Activated CD4-positive, alpha-beta T cell treated with anti-CD3 and anti-CD28 coated beads for 36 hours (primary cell): Measurements from ENCODE around the gene SNAI3. TPM values are rescaled to one million over a fixed set of nuclear protein-coding genes. Genes with fewer than 3 reads are reported as not detected.

Source experiments
- ATAC-seq: fragments of 200-7000 bp; cut with Tn5 transposase; one replicate; pipeline ENCODE4 v1.10.0; 2021; ENCODE audit warnings: mild to moderate bottlenecking, moderate library complexity
- CTCF ChIA-PET: fragments of 350-600 bp; sonication (Branson Sonifier 250); formaldehyde crosslinking; loops from one replicate; lab custom pipeline; 2021; ENCODE audit warnings: antibody characterized with exemption; lab: Charles Lee
- POLR2A ChIA-PET: fragments of 350-600 bp; sonication (Branson Sonifier 250); formaldehyde crosslinking; loops from one replicate; lab custom pipeline; 2021; ENCODE audit warnings: antibody characterized with exemption, inconsistent platforms; lab: Charles Lee
- DNase-seq: peaks from one replicate; pipeline ENCODE4 v3.0.0-alpha.2; 2020
- H3K27ac Mint-ChIP-seq: one replicate; pipeline ENCODE4 v1.8.0; 2021; ENCODE audit warnings: mixed read lengths
- H3K27me3 Mint-ChIP-seq: one replicate; pipeline ENCODE4 v1.8.0; 2021; ENCODE audit warnings: mixed read lengths
- H3K36me3 Mint-ChIP-seq: one replicate; pipeline ENCODE4 v1.8.0; 2021; ENCODE audit warnings: low read depth, mixed read lengths
- H3K4me1 Mint-ChIP-seq: one replicate; pipeline ENCODE4 v1.8.0; 2021; ENCODE audit warnings: mixed read lengths
- H3K4me3 Mint-ChIP-seq: one replicate; pipeline ENCODE4 v1.8.0; 2021; ENCODE audit warnings: mild to moderate bottlenecking, moderate library complexity, mixed read lengths
- H3K9me3 Mint-ChIP-seq: one replicate; pipeline ENCODE4 v1.8.0; 2021; ENCODE audit warnings: low read depth, mixed read lengths
- intact Hi-C, 2 experiments: fragments of 100-400 bp; cut with DNase I in 1 of 2; cut with micrococcal nuclease in 1 of 2; formaldehyde crosslinking; loops; one replicate each; pipeline versions ENCODE4 v1.14.2 to v1.15.1; 2022 to 2024; cut with DNase I, micrococcal nuclease
- total RNA-seq, 2 experiments: library from RNA; stranded (reverse); gene quantifications; one replicate each; pipeline ENCODE4 v1.2.3, GENCODE V29; 2021

SNAI3 gene
- total RNA-seq, 2 experiments from 2014 or later, result 3.6 to 4.1 TPM

DNA sequence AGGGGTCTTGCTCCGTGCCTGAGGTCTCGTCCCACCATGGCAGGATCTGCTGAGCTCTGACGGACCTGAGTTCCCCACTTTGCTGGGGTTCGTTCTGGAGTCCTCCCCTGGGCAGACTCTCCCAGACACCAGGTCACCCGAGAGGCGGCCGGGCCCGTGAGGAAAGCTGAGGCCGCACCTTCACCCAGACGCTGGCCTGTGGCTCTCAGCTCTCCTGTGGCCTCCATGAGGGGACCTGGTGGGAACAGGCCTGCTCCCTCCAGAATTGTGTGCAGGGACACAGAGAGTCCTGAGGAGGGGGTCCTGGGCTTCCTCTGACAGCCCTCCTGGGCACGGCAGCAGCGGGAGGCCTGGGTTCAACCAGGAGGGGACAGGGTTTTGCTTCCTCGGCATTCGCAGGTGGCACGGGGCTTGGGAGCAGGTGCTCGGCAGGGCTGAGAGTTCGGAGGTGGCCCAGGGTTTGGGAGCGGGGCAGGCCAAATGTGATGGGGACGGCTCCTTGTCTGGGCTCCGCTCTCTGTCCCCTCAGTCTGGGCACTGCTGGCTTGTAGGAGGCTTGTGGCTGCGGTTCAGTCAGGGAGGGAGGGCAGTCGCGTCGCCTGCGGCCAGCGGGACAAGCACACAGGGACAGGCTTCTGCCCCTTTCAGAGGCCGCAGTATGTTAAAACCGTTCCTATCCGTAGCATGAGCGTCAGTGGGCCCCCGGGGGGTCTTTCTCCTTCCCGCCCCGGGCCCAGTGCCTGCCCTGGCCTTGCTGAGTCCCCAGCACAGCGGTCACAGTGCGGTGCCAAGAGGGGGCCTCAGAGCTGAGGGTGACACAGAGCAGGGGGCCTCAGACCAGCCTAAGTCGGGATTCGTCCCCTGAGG is 8.1 kb upstream of the SNAI3 start:
- Mint-ChIP-seq H3K4me1 (peaks cover 41% of the 10 kb centered on the region), H3K9me3 (no peaks in the 10 kb centered on the region), H3K4me3 (no peak overlapping the region), H3K27ac (no peak overlapping the region), H3K36me3 (peaks cover 11% of the 10 kb centered on the region), H3K27me3 (no peaks in the 10 kb centered on the region)
- intact Hi-C loops, result no loop called here
- ChIA-PET CTCF (no interaction called here), POLR2A (no interaction called here)
- ATAC-seq, result no peak
- DNase-seq, result no peak

DNA sequence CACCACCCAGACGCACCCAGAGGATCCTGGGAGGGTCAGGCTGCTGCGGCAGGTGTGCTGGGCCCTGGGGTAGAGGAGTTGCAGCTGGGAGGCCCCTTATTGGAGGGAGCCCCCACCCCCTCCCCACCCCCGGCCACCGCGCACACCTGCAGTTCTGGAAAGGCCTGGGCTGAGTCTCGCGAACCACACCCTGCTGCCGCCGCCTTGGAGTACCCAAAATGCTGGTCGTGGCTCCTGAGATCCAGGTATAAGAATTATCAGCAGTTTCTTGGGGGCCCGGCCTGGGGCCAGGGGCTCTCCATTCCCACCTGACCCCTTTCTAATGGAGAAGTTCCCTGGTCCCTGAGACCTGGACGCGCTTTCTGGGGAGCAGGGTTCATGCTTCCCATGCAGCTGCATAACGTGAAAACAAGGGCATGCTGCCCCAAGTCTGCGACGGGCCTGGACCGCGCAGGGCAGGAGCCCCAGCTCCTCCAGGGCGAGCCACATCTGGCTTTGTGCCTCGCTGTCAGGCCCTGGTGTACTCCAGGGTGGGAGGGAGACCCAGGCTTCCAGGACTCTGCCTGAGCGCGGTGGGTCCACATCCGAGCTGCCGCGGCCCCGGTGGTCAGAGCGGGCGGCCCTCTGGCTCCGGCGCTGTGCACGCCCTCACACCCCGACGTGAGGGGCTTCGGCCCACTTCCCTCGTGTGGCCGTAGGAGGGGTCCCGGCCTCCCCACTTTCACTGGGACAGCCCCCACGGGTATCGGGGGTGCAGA is 7.3 kb upstream of the SNAI3 start:
- ChIA-PET POLR2A (no interaction called here), CTCF (no interaction called here)
- Mint-ChIP-seq H3K4me3 (no peak overlapping the region), H3K27ac (no peak overlapping the region), H3K36me3 (peaks cover 11% of the 10 kb centered on the region), H3K9me3 (no peaks in the 10 kb centered on the region), H3K4me1 (peaks cover 40% of the 10 kb centered on the region), H3K27me3 (no peaks in the 10 kb centered on the region)
- DNase-seq (no peak), ATAC-seq (no peak)
- intact Hi-C loops, result no loop called here

GRCh38 chr16:88692861-88693260 is 6.6 kb upstream of the SNAI3 start:
- no peak overlapping the region for H3K27ac Mint-ChIP-seq
- DNase-seq (no peak), ATAC-seq (no peak)
- peaks cover 37% of the 10 kb centered on the region for H3K4me1 Mint-ChIP-seq
- H3K4me3 Mint-ChIP-seq, result no peak overlapping the region
- no peaks in the 10 kb centered on the region for H3K27me3 Mint-ChIP-seq
- ChIA-PET CTCF (no interaction called here), POLR2A (no interaction called here)
- no peaks in the 10 kb centered on the region for H3K9me3 Mint-ChIP-seq
- peaks cover 5% of the 10 kb centered on the region for H3K36me3 Mint-ChIP-seq
- intact Hi-C loops, result no loop called here

- CTCF ChIA-PET, result no interaction called here
- intact Hi-C loops, result no loop called here
- Mint-ChIP-seq H3K4me1 (peaks cover 32% of the 10 kb centered on the region), H3K27me3 (no peaks in the 10 kb centered on the region), H3K9me3 (no peaks in the 10 kb centered on the region), H3K4me3 (no peak overlapping the region), H3K36me3 (no peaks in the 10 kb centered on the region), H3K27ac (peak overlapping the region; percentile 73)
- DNase-seq (peak; percentile 49), ATAC-seq (peak; percentile 34)
- POLR2A ChIA-PET, result interaction anchor here (0.6 kb wide), 1 partner anchor 12 kb away, joined by 3 read pairs; no protein-coding TSS in a partner anchor
Observed at GRCh38 chr16:88691924-88692560, 5.7 kb upstream of the SNAI3 start.

GRCh38 chr16:88691129-88691813 is 5.0 kb upstream of the SNAI3 start:
- ATAC-seq (no peak), DNase-seq (no peak)
- H3K36me3 Mint-ChIP-seq, result no peaks in the 10 kb centered on the region
- CTCF ChIA-PET, result no interaction called here
- no peaks in the 10 kb centered on the region for H3K9me3 Mint-ChIP-seq
- H3K27ac Mint-ChIP-seq, result no peak overlapping the region
- no peak overlapping the region for H3K4me3 Mint-ChIP-seq
- H3K27me3 Mint-ChIP-seq, result no peaks in the 10 kb centered on the region
- intact Hi-C loops, result no loop called here
- H3K4me1 Mint-ChIP-seq, result peaks cover 32% of the 10 kb centered on the region
- POLR2A ChIA-PET, result interaction anchor here (0.6 kb wide), 1 partner anchor 1226 kb away, joined by 6 read pairs; no protein-coding TSS in a partner anchor

DNA sequence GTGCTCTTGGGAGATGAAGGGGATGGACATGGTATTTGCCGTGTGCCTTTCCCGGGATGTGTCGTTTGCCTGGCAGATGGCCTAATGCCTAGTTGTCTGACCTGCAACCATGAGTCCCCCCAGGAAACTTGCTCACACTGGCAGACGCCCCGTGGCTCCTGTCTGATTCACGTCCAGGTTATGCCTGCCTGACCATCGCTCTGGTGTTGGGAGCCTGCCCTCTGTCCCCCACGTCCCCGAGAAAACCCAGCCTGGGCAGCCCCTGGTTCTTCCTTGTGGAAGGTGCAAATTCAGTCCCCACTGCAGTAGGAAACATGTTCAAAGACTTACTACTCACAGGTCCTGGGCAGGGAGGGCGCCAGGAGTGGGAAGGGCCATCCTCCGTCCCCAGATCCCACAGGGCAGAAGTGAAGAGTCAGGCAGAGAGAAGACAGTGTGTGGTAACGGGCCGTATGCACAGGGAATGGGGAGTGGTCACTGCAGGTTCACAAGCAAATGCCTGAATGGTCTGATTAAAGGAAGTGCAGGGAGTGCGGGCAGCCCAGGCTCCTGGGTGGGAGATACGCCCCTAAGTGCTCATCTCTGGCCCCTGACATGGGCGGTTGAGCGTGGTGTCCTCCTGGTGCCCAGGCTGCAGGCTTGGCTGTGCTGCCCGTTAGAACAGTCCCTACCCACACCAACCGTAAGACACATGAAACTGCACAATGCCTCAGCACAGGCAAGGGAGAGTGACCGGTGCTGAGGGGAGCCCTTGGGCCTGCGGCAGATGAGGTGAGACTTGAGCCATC is 4.2 kb upstream of the SNAI3 start:
- no peak overlapping the region for H3K4me3 Mint-ChIP-seq
- intact Hi-C loops, result no loop called here
- no peaks in the 10 kb centered on the region for H3K36me3 Mint-ChIP-seq
- no peak overlapping the region for H3K27ac Mint-ChIP-seq
- peaks cover 32% of the 10 kb centered on the region for H3K4me1 Mint-ChIP-seq
- no peaks in the 10 kb centered on the region for H3K27me3 Mint-ChIP-seq
- no peaks in the 10 kb centered on the region for H3K9me3 Mint-ChIP-seq
- ATAC-seq, result no peak
- DNase-seq, result no peak
- POLR2A ChIA-PET, result no interaction called here
- CTCF ChIA-PET, result no interaction called here

GRCh38 chr16:88688013-88688778 is 1.9 kb upstream of the SNAI3 start:
- no peaks in the 10 kb centered on the region for H3K36me3 Mint-ChIP-seq
- H3K4me3 Mint-ChIP-seq, result no peak overlapping the region
- intact Hi-C loops, result no loop called here
- peaks cover 46% of the 10 kb centered on the region for H3K4me1 Mint-ChIP-seq
- ATAC-seq (no peak), DNase-seq (no peak)
- ChIA-PET POLR2A (interaction anchor here (1.0 to 1.2 kb wide), 2 partner anchors 13 to 17 kb away, joined by 4 to 7 read pairs; no protein-coding TSS in a partner anchor), CTCF (interaction anchor here (1.3 kb wide), 1 partner anchor 14 kb away, joined by 6 read pairs; no protein-coding TSS in a partner anchor)
- H3K9me3 Mint-ChIP-seq, result no peaks in the 10 kb centered on the region
- H3K27me3 Mint-ChIP-seq, result no peaks in the 10 kb centered on the region
- H3K27ac Mint-ChIP-seq, result no peak overlapping the region

DNA sequence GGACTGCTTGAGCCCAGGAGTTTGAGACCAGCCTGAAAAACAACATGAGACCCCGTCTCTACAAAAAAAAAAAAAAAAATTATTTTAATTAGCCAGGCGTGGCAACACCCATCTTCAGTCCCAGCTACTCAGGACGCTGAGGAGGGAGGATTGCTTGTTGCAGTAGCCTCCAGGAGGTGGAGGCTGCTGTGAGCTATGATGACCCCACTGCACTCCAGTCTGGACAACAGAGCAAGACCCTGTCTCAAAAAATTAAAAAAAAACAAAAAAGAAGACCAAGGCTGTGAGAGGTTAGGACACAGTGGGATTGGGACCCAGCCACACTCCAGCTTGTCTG is 1.3 kb upstream of the SNAI3 start:
- Mint-ChIP-seq H3K4me3 (no peak overlapping the region), H3K4me1 (peaks cover 43% of the 10 kb centered on the region), H3K36me3 (no peaks in the 10 kb centered on the region), H3K9me3 (no peaks in the 10 kb centered on the region), H3K27me3 (no peaks in the 10 kb centered on the region), H3K27ac (no peak overlapping the region)
- DNase-seq, result no peak
- intact Hi-C loops, result loop anchor here (2.0 kb wide), 2 partner anchors 13 to 97 kb away; partner anchors contain the start of gene PIEZO1 (in 1 of the 2)
- no peak for ATAC-seq
- POLR2A ChIA-PET, result interaction anchor here (1.0 to 1.2 kb wide), 2 partner anchors 14 to 18 kb away, joined by 4 to 7 read pairs; no protein-coding TSS in a partner anchor
- CTCF ChIA-PET, result interaction anchor here (0.7 to 1.3 kb wide), 2 partner anchors 12 to 14 kb away, joined by 3 to 6 read pairs; no protein-coding TSS in a partner anchor

GRCh38 chr16:88687254-88687576 is 908 bp upstream of the SNAI3 start:
- ChIA-PET POLR2A (interaction anchor here (0.6 to 1.2 kb wide), 3 partner anchors 14 to 731 kb away, joined by 4 to 7 read pairs (median 5); no protein-coding TSS in a partner anchor), CTCF (interaction anchor here (0.6 to 1.3 kb wide), 4 partner anchors 11 to 966 kb away, joined by 3 to 6 read pairs (median 4); no protein-coding TSS in a partner anchor)
- DNase-seq (no peak), ATAC-seq (no peak)
- Mint-ChIP-seq H3K9me3 (no peaks in the 10 kb centered on the region), H3K36me3 (no peaks in the 10 kb centered on the region), H3K27me3 (no peaks in the 10 kb centered on the region), H3K27ac (no peak overlapping the region), H3K4me1 (peaks cover 42% of the 10 kb centered on the region), H3K4me3 (peak overlapping the region; percentile 70)
- intact Hi-C loops, result loop anchor here (2.0 kb wide), 2 partner anchors 14 to 98 kb away; partner anchors contain the start of gene PIEZO1 (in 1 of the 2)
